HG03095 (cell line): Measurements from ENCODE around the gene PARD3.
"Not testable (repeated sequence)": the region's sequence is repeated elsewhere in the genome, so short reads cannot be mapped to it uniquely, and the experiment has no call there.

ENCODE experiments used
- ATAC-seq: cut with Tn5 transposase; IDR thresholded peaks from one replicate; pipeline ENCODE4 v1.9.1; 2021; ENCODE audit warnings: moderate library complexity; ENCODE audit not compliant: unreplicated experiment

PARD3 gene

GRCh38 chr10:34815185-34816084, at the start of gene PARD3:
TSS of gene PARD3 (minus strand) at chr10:34815296. CDS start at chr10:34814995, 301 bp downstream.
- peak; percentile 38 for ATAC-seq

- ATAC-seq = no peak
Observed at GRCh38 chr10:34864149-34865067, 49.3 kb upstream of the PARD3 start.

DNA sequence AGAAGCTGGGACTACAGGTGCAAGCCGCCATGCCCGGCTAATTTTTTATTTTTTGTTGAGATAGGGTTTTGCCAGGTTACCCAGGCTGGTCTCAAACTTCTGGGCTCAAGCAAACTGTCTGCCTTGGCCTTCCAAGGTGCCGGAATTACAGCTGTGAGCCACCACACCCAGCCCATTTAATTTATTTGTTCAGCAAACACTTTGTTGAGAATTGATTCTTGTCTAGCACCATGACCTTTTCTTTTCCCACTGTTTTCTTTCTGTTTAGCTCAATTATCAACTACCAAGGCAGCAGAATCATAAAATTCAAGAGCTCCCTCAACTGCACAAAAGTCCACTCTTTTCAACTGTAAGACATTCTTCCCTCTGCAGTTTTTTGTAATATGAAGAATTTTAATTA, 47.8 kb upstream of the PARD3 start:
- ATAC-seq = no peak

DNA sequence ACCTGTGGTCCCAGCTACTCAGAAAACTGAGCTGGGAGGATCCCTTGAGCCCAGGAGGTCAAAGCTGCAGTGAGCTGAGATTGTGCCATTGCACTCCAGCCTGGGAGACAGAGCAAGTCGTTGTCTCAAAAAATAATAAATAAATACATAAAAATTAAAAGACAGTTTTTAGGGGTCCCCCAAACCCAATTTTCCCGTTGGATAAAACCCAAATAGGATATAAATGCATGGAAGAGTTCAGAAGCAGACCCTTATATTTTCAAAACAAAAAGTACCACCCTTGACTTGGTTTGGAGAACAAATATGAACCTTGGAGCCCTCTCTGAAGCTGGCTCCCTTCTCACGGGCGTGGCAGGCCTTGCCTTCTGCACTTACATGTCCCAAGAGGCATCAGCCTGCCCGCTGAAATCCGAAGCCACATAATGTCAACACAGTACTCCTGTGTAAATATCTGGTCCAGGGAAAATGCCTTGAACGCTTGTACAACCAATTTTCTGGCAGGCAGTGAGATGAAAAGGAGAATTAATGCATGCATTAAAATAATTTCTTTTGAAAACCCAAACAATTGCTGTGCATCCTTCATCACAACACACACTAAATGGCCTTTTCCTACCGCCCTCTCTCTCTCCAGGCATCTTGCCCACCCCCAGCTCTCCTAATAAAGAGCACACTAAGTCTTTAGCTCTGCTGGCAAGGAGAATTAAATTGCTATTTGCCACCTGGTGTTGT, 46.4 kb upstream of the PARD3 start:
- ATAC-seq = no peak

DNA sequence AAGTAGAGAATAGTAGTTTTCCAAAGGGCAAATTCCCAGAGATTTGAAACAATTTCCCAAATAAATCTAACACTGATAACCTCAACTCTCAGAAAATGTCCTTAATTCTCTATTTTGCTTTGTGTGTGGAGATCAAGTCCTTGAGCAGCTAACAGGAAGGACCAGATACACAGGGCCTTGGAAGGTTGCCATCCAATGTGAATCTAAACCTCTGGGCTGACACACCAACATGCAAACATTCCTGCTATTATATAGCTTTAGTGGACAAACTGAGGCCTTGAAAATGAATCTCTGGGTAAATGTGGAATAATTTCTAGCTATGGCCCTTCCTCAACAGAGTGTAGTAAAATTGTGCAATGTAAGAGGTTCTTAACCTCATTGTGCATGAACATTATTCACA, 44.1 kb upstream of the PARD3 start:
- ATAC-seq = no peak

GRCh38 chr10:34858003-34858402, 42.9 kb upstream of the PARD3 start:
- no peak for ATAC-seq

DNA sequence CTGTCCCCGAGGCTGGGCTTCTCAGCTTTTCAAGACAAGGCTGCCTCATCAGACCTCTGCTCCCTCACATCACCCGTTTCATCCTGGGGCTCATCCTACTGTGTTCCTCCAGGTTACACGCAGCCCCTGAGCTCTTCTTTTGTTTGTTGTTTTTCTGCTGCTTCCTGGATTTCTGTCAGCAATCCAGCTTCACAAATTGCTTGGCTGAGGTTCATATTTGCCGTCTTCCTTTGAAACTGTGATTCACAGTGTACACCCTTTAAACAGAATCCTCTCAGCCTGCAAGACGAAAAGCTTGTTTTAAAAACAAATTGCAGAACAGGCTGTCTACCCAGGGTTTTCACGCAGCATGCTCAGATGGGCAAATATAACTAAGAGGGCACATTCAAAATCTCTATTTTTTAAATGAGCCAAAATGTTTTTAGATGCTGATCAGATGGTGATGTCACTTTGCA, 39.1 kb upstream of the PARD3 start:
- no peak for ATAC-seq

- ATAC-seq = no peak
Observed at GRCh38 chr10:34853357-34853756, 38.3 kb upstream of the PARD3 start.

DNA sequence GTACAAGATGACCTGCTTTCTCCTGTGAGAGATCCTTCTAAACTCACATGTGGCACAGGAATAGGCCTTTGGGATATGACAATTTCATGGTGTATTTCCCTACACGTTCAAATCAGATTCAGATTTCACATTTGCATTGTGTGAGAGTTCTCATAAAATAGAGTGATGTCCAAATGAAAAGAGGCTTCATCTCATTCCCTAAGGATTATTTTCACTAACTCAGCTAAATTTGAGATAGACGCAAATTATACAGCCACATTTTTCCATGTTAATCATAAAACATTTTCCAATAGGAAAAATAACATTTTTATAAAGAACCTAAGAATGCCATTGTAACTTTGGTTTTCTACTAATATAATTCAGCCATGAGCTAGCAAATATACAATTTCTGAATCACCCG, 35.5 kb upstream of the PARD3 start:
- ATAC-seq = no peak

GRCh38 chr10:34850036-34850435, 34.9 kb upstream of the PARD3 start:
- ATAC-seq = no peak

- ATAC-seq = no peak
Observed at GRCh38 chr10:34845070-34845469, 30.0 kb upstream of the PARD3 start.

- no peak for ATAC-seq
Observed at GRCh38 chr10:34844448-34844847, 29.4 kb upstream of the PARD3 start.

GRCh38 chr10:34843470-34843869, 28.4 kb upstream of the PARD3 start:
- not testable (repeated sequence) for ATAC-seq

DNA sequence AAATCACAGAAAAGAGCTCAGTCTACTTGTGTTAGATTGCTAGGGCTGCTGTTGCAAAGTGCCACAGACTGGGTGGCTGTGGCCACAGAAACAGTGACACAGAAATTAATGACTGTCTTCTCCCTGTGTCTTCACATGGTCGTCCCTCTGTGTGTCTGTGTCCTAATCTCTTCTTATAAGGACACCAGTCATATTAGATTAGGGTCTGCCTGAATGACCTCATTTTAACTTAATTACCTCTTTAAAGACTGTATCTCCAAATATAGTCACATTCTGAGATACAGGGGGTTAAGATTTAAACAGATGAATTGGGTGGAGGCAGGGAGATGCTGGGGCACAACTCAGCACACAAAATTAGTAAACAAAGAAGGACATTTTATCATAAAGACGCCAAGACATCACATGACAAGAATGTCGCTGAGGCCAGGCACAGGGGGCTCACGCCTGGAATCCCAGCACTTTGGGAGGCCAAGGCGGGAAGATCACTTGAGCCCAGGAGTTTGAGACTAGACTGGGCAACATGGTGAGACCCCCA, 23.3 kb upstream of the PARD3 start:
- ATAC-seq = no peak

DNA sequence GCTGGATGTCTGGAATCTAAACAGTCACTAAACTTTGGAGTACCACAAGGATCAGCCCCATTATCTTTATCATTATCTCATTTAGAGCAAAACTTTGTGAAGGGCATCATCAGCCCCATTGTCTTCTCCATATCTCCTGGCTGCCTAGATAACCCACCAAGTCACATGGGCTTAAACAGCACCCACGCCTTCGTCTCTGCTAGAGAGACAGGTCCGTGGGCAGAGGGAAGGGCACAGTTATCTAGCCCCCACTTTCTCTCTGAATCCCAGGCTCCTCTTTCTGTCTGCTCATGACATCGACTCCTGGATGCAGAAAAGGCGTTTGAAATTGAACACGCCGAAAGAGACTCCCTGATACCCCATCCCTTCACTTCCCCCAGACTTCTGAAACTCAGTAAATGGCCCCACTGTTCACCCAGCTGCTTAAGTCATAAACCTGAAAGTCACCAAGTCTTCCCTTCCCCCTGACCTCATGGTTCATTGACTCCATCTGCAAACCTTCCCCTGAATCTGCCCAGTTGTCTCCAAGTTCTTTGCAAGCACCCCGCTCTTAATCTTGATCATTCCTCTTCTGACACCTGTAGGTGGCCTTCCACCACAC, 20.9 kb upstream of the PARD3 start:
- no peak for ATAC-seq

DNA sequence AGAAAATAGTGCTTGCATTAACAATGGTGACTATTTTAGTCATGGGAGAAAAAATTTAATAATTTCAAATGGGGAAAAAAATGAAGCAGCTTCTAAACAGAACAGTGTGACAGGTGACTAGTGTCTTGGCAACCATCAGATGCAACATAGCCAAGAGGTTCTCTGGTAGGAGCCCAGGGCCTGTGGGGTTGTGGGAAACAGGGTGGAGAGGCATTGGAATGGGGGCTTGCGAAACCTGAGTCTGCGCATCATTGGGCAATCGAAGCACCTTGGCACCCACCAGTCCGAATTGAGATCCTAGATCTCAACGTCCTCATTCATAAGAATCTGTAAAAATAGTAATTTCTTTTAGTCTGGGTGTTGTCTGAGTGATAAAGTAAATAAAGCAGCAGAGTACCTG, 19.2 kb upstream of the PARD3 start:
- no peak for ATAC-seq

DNA sequence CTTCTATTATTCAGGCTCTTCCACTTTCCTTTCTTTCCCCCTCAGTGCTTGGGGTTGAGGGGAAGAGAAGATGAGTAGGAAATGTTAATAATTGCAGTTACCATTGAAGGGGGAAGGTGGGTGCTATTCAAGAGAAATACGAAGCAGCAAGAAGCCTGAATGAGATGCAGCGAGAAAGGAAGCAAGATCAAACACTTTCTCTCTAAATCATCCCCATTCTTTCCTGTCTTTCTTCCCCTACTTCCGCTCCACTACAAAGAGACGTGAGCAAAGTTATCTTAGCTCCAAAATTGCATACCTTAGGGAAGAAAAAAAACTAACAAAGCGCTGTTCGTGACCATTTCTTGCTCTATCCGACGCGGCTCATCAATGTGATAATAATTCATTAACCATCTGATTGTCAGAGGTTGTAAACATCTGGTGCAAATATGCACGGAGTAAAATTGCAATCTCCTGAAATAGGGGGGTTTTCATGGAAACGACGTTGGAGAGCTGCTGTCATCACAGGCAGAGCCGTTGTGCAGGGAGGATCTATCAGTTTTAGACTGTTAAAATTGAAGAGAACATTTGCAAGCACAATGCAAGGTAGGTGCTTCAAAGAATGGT, 15.2 kb upstream of the PARD3 start:
- no peak for ATAC-seq

DNA sequence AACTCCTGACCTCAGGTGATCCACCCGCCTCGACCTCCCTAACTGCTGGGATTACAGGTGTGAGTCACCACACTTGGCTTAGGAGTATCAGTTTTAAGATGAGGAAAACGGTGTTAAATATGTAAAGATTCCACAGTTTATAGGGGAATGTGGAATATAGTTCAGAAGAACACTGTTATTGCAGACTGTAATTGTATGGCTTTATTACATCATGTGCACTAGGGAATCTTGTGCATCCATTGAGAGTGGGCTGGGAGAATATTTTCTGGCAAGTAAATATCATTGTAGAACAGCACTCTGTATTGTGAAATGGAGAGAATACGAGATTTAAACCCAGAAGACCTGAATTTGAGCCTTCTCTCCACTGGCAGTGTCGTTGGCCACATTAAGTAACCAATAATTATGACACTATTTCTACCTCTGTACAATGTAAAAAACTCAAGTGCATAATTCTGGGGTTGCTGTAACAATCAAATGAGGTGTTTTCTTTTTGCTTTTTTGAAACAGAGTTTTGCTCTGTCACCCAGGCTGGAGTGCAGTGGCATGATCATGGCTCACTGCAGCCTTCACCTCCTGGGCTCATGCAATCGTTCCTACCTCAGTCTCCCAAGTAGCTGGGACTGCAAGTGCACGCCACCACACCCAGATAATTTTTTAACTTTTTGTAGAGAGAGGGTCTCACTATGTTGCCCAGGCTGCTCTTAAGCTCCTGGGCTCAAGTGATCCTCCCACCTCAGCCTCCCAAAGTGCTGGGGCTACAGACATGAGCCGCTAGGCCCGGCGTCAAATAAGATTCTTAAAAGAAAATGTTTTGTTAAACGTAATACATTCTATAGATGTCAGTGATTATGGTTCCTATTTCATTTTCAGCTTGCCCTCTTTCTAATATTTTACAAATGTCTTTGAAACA, 12.0 kb upstream of the PARD3 start:
- ATAC-seq = no peak

DNA sequence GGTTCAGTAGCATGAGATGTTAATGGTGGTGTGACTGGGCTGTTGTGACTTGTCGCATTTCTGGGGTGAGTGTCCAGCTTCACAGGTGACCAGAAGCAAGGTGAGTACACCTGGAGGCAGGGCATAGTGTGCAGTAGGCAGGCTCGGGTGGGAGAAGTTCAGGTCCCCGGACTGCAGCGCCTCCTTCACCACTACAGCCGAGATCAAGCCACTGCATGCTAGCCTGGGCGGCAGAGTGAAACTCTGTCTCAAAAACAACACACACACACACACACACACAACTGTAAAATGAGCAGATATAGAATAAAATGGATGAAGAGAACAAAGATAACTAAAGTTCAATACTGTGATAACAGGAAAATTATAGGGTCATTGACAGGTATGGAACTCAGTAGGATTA, 11.1 kb upstream of the PARD3 start:
- ATAC-seq = no peak
